HG02943 (cell line): Measurements from ENCODE around the gene GNB1L.
"Not testable (repeated sequence)": the region's sequence is repeated elsewhere in the genome, so short reads cannot be mapped to it uniquely, and the experiment has no call there.

Source experiments
- ATAC-seq: cut with Tn5 transposase; IDR thresholded peaks from one replicate; pipeline ENCODE4 v1.9.1; 2021; ENCODE audit warnings: mild to moderate bottlenecking, low read depth, moderate library complexity; ENCODE audit not compliant: unreplicated experiment

The GNB1L gene

GRCh38 chr22:19785461-19786263, 69.0 kb downstream of the GNB1L start:
- no peak for ATAC-seq

GRCh38 chr22:19784384-19785175, 70.1 kb downstream of the GNB1L start:
- ATAC-seq = no peak

GRCh38 chr22:19783586-19784383, 70.9 kb downstream of the GNB1L start:
- ATAC-seq = no peak

- ATAC-seq = no peak
These were observed 72.1 kb downstream of the GNB1L start for GRCh38 chr22:19782533-19782932.

GRCh38 chr22:19779685-19780268, 74.9 kb downstream of the GNB1L start:
- no peak for ATAC-seq

GRCh38 chr22:19779011-19779421, 75.7 kb downstream of the GNB1L start:
- no peak for ATAC-seq

GRCh38 chr22:19777192-19777591, 77.5 kb downstream of the GNB1L start:
- ATAC-seq = not testable (repeated sequence)

- ATAC-seq = no peak
These were observed 78.1 kb downstream of the GNB1L start for GRCh38 chr22:19776433-19777031.

- ATAC-seq = no peak
These were observed 79.0 kb downstream of the GNB1L start for GRCh38 chr22:19775496-19776325.

GRCh38 chr22:19774628-19775027, 80.0 kb downstream of the GNB1L start:
- no peak for ATAC-seq

GRCh38 chr22:19773470-19774040, 81.1 kb downstream of the GNB1L start:
- no peak for ATAC-seq

- peak; percentile 58 for ATAC-seq
These were observed 81.8 kb downstream of the GNB1L start for GRCh38 chr22:19772673-19773469.

- no peak for ATAC-seq
These were observed 82.3 kb downstream of the GNB1L start for GRCh38 chr22:19772422-19772672.

GRCh38 chr22:19770349-19771220, 84.1 kb downstream of the GNB1L start:
- no peak for ATAC-seq

GRCh38 chr22:19769393-19769715, 85.3 kb downstream of the GNB1L start:
- no peak for ATAC-seq

GRCh38 chr22:19767427-19768341, 87.0 kb downstream of the GNB1L start:
- no peak for ATAC-seq
